Measurements from ENCODE around the gene RTEL1.
"Not testable (repeated sequence)": the region's sequence is repeated elsewhere in the genome, so short reads cannot be mapped to it uniquely, and the experiment has no call there.

The RTEL1 gene

DNA sequence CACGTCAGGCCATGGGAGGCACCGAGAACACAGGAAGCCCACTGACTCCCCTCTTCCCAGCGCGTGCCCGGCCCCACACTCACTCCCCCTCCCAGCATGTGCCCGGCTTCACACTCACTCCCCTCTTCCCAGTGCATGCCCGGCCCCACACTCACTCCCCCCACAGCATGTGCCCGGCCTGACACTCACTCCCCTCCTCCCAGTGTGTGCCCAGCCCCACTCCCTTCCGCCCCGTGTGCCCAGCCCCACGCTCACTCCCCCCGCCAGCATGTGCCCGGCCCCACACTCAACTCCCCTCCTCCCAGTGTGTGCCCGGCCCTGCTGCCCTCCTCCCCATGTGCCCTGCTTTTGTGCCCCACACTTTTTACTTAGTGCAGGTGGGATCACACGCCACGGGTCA is 9.7 kb downstream of the RTEL1 start:
- Histone ChIP-seq H3K4me3 (ENCODE audit: low read depth, low read length) (no peak overlapping the region), H3K36me3 (ENCODE audit: control insufficient read depth in 2 of 2, insufficient read depth in 1 of 2, low read length in 2 of 2) (peaks cover 3 to 78% of the 10 kb centered on the region in 2 experiments; a peak in 2 of 3 replicates), H3K4me1 (ENCODE audit: control insufficient read depth, insufficient read depth, low read length) (no peaks in the 10 kb centered on the region), H3K9me3 (ENCODE audit: control insufficient read depth, insufficient read depth, low read depth, low read length) (no peaks in the 10 kb centered on the region), H3K27ac (ENCODE audit: extremely low read depth, low read depth, low read length) (no peak overlapping the region)
- TF ChIP-seq MZF1 (tag by site-specific recombination; IDR thresholded peaks at IDR 0.05; ENCODE audit: borderline replicate concordance), result no peak
- TF ChIP-seq YY1 (tag by site-specific recombination; IDR thresholded peaks at IDR 0.05), result no peak
- CTCF ChIA-PET, result no interaction called here
- POLR2A ChIA-PET, result interaction anchor here (1.9 kb wide), 1 partner anchor 10 kb away, joined by 7 read pairs; the partner anchor contains the start of gene RTEL1

DNA sequence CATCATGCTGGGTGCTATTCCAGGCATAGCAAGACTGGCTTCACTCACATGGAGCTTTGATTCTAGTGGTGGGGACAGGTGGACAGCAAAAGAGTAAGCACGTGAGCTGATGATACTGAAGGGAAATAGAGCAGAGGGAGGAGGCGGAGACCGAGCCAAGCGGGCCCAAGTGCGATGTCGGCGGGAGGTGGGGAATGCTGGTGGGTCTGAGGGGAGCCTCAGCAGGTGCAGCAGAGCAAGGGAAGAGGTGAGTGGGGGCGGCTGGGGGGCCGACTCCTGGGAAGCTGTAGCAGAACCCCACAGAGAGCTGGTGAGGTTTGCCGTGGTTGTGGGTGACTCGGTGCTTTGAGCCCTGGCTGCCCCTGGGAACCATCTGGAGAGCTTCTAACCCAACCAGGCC is 10.2 kb downstream of the RTEL1 start:
- ChIA-PET CTCF (no interaction called here), POLR2A (interaction anchor here (1.9 kb wide), 1 partner anchor 10 kb away, joined by 7 read pairs; the partner anchor contains the start of gene RTEL1)
- no peaks in the 10 kb centered on the region for H3K4me1 ChIP-seq (ENCODE audit: control insufficient read depth, insufficient read depth, low read length)
- peaks cover 3 to 74% of the 10 kb centered on the region in 2 experiments; a peak in 2 of 3 replicates for H3K36me3 ChIP-seq (ENCODE audit: control insufficient read depth in 2 of 2, insufficient read depth in 1 of 2, low read length in 2 of 2)
- no peak overlapping the region for H3K4me3 ChIP-seq (ENCODE audit: low read depth, low read length)
- H3K9me3 ChIP-seq (ENCODE audit: control insufficient read depth, insufficient read depth, low read depth, low read length), result no peaks in the 10 kb centered on the region
- H3K27ac ChIP-seq (ENCODE audit: extremely low read depth, low read depth, low read length), result no peak overlapping the region
- no peak for TF ChIP-seq PRDM4 (tag by site-specific recombination; IDR thresholded peaks at IDR 0.05)
- no peak for TF ChIP-seq SCRT1 (tag by site-specific recombination; IDR thresholded peaks at IDR 0.05; ENCODE audit: borderline replicate concordance)
- TF ChIP-seq ZNF221 (tag by site-specific recombination; IDR thresholded peaks at IDR 0.05; ENCODE audit: borderline replicate concordance), result no peak
- no peak for TF ChIP-seq WT1 (tag by site-specific recombination; IDR thresholded peaks at IDR 0.05)

- H3K27ac ChIP-seq (ENCODE audit: extremely low read depth, low read depth, low read length); CTCF ChIA-PET; H3K4me3 ChIP-seq (ENCODE audit: low read depth, low read length); H3K4me1 ChIP-seq (ENCODE audit: control insufficient read depth, insufficient read depth, low read length); H3K9me3 ChIP-seq (ENCODE audit: control insufficient read depth, insufficient read depth, low read depth, low read length); POLR2A ChIA-PET: not testable (repeated sequence)
- H3K36me3 ChIP-seq (ENCODE audit: control insufficient read depth in 2 of 2, insufficient read depth in 1 of 2, low read length in 2 of 2), result peaks cover 12 to 68% of the 10 kb centered on the region in 2 experiments; a peak in 2 of 3 replicates
Measured at GRCh38 chr20:63671695-63672094, 13.6 kb downstream of the RTEL1 start.

DNA sequence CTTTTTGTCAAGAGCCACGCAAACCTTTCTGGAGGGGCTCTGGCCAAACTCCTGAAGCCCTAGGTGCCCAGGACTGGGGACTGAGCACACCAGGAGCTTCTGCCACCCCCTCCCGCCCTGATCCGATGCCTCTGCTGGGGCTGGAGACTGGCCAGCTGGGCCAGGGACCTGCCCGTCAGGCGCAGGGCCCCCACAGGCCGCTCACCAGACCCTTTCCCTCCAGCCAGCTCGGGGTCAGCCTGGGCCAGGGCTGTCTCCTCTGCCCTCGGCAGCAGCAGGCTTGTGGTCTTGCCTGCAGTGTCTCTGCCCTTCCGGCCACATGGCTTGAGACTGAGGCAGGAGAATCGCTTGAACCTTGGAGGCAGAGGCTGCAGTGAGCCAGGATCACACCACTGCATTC is 14.6 kb downstream of the RTEL1 start:
- POLR2A ChIA-PET, result interaction anchor here (0.5 kb wide), 1 partner anchor 149 kb away, joined by 3 read pairs; no protein-coding TSS in a partner anchor
- Histone ChIP-seq H3K4me3 (ENCODE audit: low read depth, low read length) (no peak overlapping the region), H3K36me3 (ENCODE audit: control insufficient read depth in 2 of 2, insufficient read depth in 1 of 2, low read length in 2 of 2) (peaks cover 12 to 66% of the 10 kb centered on the region in 2 experiments; a peak in 2 of 3 replicates), H3K9me3 (ENCODE audit: control insufficient read depth, insufficient read depth, low read depth, low read length) (no peaks in the 10 kb centered on the region), H3K4me1 (ENCODE audit: control insufficient read depth, insufficient read depth, low read length) (no peaks in the 10 kb centered on the region), H3K27ac (ENCODE audit: extremely low read depth, low read depth, low read length) (no peak overlapping the region)
- CTCF ChIA-PET, result no interaction called here
- TF ChIP-seq ZNF768 (tag by site-specific recombination; IDR thresholded peaks at IDR 0.05) (no peak), ZSCAN16 (tag by site-specific recombination; IDR thresholded peaks at IDR 0.05) (no peak), GLI2 (tag by site-specific recombination; IDR thresholded peaks at IDR 0.05; ENCODE audit: borderline replicate concordance, low read depth) (no peak), EGR2 (tag by site-specific recombination; IDR thresholded peaks at IDR 0.05; ENCODE audit: low read depth) (no peak), PRDM4 (tag by site-specific recombination; IDR thresholded peaks at IDR 0.05) (no peak), ATF2 (tag by site-specific recombination; IDR thresholded peaks at IDR 0.05; ENCODE audit: low read depth) (no peak), YY2 (tag by site-specific recombination; IDR thresholded peaks at IDR 0.05) (no peak), ZXDB (tag by site-specific recombination; IDR thresholded peaks at IDR 0.05) (no peak), ZSCAN23 (tag by site-specific recombination; IDR thresholded peaks at IDR 0.05) (no peak), OSR2 (tag by site-specific recombination; IDR thresholded peaks at IDR 0.05) (no peak), ZNF202 (tag by site-specific recombination; IDR thresholded peaks at IDR 0.05; ENCODE audit: borderline replicate concordance) (no peak), GLI4 (tag by site-specific recombination; IDR thresholded peaks at IDR 0.05) (no peak), SP7 (tag by site-specific recombination; IDR thresholded peaks at IDR 0.05) (no peak)
- TF ChIP-seq, protein P1, sequence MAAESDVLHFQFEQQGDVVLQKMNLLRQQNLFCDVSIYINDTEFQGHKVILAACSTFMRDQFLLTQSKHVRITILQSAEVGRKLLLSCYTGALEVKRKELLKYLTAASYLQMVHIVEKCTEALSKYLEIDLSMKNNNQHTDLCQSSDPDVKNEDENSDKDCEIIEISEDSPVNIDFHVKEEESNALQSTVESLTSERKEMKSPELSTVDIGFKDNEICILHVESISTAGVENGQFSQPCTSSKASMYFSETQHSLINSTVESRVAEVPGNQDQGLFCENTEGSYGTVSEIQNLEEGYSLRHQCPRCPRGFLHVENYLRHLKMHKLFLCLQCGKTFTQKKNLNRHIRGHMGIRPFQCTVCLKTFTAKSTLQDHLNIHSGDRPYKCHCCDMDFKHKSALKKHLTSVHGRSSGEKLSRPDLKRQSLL (tag by site-specific recombination; IDR thresholded peaks at IDR 0.05), result no peak
- TF ChIP-seq, protein P2, sequence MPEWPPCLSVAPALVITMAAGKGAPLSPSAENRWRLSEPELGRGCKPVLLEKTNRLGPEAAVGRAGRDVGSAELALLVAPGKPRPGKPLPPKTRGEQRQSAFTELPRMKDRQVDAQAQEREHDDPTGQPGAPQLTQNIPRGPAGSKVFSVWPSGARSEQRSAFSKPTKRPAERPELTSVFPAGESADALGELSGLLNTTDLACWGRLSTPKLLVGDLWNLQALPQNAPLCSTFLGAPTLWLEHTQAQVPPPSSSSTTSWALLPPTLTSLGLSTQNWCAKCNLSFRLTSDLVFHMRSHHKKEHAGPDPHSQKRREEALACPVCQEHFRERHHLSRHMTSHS (tag by site-specific recombination; IDR thresholded peaks at IDR 0.05), result no peak

Data from HEK293 (cell line).